NCI-H1048 (cell line): ENCODE data around the gene TMEM248.
"Not testable (repeated sequence)": the region's sequence is repeated elsewhere in the genome, so short reads cannot be mapped to it uniquely, and the experiment has no call there.

Source experiments
- DNase-seq: peaks from one replicate; lab custom pipeline; 2025; lab: John Stamatoyannopoulos, UW

The TMEM248 gene

DNA sequence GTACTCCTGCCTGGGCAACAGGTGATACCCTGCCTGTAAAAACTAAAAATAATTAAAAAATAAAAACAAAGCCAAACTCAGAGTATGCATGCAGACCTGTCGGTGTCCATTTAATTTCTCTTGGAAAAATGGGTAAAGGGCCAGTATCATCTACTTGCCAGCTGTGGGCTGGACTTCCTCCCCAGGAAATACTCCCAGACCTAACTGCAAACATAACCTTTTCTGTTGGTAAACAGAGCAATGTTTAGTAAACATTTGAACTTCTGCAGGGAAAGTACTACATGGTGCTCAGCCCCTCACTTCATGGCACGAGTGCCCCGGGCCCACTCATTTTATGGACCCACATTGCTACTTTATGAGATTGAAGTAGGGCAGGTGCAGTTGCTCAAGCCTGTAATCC lies 10.2 kb upstream of the TMEM248 start:
- DNase-seq = no peak

DNA sequence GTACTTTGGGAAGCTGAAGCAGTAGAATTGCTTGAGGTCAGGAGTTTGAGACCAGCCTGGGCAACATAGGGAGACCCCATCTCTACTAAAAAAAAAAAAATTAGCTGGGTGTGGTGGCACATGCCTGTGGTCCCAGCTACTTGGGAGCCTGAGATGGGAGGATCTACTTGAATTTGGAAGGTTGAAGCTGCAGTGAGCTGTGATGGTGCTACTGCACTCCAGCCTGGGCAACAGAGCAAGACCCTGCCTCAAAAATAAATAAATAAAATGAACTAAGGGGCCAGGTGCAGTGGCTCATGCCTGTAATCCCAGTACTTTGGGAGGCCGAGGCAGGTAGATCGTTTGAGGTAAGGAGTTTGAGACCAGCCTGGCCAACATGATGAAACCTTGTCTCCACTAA lies 9.8 kb upstream of the TMEM248 start:
- not testable (repeated sequence) for DNase-seq

DNA sequence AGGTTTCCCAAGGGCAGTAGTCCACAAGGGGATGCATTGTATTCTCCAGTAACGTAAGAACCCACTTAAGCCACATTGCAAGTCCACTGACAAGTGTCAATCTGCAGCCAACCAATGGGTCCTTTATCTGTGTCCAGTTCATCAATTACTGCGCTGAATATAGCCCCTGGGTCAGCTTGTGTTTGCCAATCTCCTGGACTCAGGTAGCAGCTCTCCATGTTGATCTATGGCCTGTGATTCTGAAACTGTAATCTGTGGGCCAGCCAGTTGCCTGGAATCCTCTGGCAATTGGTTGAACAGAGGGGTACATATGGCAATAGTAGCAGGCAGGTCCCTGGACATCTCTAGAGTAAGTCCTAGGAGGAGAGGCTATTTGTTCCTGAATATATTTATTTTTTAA lies 8.8 kb upstream of the TMEM248 start:
- no peak for DNase-seq

DNA sequence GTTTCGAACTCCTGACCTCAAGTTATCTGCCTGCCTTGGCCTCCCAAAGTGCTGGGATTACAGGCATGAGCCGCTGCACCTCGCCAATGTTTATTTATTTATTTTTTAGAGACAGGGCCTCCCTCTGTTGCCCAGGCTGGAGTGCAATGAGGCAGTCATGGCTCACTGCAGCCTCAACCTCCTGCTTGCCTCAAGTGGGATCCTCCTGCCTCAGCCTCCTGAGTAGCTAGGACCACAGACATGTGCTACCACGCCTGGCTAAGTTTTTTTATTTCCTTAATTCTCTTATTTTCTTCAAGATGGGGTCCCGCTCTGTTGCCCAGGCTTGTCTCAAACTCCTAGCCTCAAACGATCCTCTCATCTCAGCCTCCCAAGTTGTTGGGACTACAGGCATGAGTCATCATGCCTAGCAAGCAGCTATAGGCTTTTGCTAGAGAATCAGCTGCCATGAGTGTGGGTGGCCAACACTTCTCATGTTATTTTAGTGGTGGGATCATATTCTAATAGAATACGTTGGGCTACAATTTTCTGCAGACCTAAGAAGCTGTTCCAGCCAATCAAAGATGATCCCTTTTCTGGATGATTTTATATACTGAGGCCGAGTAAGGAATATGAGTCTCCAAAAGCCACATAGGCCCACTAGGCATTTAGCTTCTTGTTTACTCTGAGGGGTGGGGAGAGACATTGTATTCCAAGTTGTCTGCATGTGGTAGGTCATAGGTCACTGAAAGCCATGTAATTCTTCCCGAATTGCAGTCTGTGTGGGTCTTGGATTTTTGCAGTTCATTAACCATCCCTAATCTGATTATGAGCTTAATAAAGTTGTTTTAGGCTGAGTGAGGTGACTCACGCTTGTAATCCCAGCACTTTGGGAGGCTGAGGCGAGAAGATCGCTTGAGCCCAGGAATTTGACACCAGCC lies 7.6 kb upstream of the TMEM248 start:
- DNase-seq = no peak

DNA sequence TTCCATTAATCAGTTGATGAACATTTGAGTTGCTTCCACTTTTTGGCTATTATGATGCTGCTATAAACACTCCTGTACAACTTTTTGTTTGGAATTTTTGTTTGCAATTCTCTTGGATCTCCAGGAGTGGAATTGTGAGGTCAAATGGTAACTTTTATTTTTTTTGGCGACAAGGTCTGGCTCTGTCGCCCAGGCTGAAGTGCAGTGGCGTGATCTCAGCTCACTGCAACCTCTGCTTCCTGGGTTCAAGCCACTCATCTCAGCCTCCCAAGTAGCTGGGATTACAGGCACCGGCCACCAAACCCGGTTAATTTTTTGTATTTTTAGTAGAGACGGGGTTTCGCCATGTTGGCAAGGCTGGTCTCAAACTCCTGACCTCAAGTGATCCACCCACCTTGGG lies 3.1 kb upstream of the TMEM248 start:
- DNase-seq = not testable (repeated sequence)

DNA sequence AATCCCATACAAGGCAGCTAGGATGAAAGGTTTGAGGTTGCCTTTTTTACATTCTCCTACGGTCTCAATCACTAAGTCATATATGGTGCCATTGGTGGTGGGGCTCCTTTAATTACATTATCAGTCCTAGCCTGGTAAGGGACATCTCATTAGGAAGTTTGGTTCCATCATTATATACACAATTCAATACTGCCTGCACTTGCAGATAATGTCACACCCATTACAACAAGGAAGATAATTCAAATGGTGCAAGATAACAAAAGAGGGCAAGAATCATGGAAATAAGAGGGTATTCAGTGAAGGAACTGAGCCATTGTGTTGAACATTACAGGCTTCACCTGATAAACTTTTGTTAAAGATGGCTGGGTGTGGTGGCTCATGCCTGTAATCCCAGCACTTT lies 1.7 kb upstream of the TMEM248 start:
- DNase-seq = no peak

DNA sequence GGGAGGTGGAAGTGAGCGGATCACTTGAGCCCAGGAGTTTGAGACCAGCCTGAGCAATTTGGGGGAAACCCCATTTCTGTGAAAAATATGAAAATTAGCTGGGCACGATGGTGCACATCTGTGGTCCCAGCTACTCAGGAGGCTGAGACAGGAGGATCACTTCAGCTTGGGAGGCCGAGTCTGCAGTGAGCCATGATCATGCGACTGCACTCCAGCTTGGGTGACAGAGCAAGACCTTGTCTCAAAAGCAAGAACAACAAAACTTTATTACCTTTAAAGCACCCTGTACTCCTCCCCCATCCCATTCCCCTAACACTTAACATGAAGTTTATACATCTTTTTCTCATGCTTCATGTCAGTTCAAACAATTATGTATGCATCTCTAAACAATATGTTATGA lies 1.3 kb upstream of the TMEM248 start:
- no peak for DNase-seq

DNA sequence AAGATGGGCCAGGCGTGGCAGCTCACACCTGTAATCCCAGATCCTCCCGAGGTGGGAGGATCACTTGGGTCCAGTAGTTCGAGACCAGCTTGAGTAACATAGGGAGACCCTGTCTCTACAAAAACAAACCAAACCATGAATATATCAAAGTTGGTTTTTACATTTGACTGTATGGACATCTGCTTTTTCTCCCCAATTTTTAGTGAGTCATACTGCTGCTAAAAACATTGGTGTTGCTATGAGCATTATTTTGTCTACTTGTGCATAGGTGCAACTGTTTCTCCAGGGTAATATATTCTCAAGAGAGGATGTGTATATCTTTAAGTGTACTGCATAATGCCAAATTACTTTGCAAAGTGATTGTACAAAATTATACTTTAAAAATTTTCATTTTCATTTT lies 769 bp upstream of the TMEM248 start:
- no peak for DNase-seq

DNA sequence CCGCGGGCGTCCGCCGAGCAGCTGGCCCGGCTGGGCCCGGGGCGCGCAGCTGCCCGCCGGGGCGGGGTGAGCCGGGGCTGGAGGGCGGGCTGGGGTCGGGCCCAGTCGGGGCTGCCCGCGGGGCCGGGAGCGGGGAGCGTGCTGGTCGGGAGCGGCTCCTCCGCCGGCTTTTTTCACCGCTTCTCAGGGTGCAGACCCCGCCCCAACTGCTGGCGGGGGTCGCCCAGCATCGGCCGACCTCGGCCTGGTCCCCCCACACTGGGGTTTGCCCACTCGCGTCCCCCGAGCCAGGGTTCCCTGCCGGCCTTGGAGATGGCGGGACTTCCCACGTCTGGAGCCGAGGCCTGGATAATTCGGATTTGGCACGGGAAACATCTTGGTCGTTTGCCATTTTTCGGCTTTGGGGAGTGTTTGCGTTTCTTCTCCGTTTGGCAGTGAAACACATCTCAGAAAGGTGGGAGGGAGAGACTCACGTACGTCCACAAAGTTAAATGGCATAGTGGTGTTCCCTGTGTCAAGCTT lies 432 bp downstream of the TMEM248 start:
- no peak for DNase-seq

DNA sequence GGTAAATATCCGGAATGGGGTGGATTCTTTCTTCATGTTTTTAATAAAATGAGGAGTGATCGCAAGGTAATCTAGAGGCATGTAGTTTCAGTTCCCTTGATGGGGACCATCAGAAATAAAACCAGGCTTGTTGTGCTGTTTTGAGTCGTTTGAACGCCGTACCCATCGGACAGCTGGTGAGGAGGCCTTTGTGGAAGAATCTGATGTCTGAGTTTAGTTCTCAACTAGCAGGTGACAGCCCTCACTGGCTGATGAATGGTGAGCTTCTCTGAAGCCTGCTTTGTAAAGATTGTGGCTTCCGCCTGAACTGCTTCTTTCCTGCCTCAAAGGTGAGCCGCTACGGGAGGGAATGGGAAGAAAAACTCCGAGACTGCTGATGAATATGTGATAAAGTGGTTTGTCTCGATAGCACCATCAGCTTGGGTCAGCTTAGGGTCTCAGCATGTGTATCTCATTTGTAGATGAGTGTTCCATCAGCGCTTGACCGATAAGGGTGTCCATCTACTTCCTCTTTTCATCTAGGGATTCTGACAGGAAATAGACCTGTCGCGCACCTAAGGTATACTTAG lies 977 bp downstream of the TMEM248 start:
- DNase-seq = no peak

DNA sequence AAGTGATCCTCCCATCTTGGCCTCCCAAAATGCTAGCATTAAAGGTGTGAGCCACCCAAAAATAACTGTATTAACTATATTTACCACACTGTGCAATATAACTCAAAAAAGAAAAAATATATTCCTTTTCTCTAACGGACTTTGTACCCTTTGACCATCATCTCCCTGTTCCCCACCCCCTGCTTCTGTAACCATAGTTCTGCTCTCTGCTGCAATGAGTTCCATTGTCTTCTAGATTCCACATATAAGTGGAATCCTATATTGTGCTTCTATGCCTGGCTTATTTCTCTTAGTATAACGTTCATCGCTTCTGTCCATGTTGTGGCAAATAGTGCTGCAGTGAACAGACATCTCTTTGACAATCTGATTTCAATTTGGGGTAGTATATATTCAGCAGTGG lies 4.2 kb downstream of the TMEM248 start:
- no peak for DNase-seq

DNA sequence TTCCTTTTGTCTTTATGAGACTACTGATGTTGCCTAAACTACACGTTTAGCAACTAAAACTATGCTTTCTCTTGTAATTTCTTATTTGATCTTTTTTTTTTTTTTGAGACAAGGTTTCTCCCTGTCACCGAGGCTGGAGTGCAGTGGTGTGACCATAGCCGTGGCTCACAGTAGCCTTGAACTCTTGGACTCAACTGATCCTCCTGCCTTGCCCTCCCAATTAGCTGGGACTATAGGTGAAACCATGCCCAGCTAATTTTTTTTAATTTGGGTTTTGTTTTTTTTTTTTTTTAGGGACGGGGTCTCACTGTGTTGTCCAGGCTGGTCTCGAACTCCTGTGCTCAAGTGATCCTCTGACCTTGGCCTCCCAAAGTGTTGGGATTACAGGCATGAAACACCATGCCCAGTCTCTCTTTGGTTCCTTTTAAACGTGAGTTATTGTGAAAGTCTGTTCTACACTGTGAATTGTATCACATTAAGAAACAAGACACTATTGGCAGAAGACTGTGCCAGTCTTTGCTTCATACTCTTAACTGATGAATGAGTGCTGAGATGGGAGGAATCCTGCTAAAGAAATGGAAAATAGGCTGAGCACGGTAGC lies 6.4 kb downstream of the TMEM248 start:
- no peak for DNase-seq

DNA sequence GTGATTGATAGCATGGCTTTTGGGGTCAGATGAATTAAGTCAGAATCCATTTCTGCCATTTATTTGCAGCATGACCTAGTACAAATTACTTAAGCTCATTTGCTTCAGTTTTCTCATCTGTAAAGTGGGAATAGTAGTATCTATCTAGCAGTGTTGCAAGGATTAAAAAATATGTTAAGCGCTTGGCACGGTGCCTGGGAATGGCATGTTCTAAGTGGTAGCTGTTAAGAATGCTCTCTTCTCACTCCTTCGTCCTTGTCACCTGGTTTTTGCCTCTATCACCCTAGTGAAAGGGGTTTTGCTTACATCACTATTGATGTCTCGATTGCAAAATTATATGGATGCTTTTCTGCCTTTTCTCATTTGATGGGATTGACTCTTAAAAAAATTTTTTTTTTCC lies 7.4 kb downstream of the TMEM248 start:
- no peak for DNase-seq

DNA sequence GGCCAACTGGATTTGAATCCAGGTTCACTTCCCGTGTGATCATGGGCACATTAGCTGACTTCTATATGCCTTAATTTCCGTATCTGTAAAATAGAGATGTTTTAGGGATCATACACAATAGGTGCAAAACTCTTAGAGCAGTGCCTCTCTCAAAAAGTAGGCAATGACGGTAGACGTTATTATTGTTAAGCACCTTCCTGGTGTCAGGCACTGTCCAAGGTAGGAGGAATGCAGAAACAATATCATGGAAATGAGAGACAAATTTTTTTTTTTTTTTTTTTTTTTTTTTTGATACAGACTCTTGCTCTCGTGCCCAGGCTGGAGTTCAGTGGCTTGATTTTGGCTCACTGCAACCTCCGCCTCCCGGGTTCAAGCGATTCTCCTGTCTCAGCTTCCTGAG lies 8.1 kb downstream of the TMEM248 start:
- DNase-seq = no peak

DNA sequence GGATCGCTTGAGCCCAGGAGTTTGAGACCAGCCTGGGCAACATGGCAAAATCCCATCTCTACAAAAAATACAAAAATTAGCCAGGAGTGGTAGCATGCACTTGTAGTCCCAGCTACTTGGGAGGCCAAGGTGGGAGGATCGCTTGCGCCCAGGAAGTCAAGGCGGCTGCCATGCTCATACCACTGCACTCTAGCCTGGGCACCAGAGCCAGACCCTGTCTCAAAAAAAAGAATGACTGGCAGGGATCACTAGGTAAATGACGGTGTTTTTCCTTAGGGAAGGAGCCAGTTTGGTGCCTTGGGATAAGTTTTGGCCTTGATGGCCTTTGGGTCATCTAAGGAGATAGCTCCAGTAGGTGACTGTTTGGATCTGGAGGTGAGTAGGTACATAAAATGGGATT lies 8.9 kb downstream of the TMEM248 start:
- no peak for DNase-seq

DNA sequence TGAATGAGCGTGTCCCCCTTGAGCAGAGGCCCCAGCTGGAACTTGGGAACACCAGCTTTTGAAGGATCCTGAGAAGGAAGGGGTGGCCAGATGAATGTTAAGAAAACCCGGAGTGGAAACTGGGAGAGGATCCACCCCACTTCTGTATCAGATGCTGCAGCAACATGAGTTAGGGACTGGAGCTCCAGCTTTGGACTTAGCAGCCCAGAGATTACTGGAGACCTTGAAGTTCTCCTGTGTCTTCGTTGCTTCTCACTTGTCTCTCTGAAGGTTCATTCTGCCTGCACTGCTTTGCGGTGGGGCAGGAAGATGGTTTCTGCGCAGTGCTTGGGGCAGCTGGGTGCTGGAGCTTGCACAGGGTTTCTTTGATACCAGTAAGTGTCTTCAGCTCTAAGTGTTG lies 9.3 kb downstream of the TMEM248 start:
- no peak for DNase-seq

DNA sequence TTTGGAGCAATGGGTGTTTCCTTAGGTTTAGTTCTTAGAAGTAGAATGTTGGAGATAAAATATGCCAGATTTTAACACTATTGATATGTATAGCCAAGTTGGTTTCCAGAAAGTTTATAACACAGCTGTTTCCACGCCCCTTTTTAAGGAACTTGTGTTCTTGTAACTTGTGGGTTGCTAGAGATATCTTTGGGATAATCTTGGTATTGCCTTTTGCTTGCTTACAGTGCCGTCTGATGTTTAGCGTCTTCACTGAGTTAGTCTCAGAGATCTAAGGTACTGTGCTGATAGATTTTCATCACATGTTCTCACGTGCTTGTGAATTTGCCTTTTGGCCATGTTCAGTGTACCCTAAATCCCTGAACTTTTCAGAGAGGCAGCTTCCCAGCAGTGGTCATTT lies 12.4 kb downstream of the TMEM248 start:
- DNase-seq = no peak

DNA sequence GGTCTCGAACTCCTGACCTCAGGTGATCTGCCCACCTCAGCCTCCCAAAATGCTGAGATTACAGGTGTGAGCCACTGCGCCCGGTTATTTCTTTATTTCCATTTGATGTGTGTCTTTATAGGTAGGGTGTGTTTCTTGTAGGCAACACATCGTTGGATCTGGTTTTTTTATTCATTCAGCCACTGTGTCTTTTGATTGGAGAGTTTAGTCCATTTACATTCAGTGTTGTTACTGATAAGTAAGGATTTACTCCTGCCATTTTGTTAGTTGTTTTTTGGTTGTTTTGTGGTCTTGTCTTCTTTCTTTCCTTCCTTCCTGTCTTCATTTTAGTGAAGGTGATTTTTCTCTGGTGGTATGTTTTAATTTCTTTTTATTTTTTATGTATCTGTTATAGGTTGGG lies 16.9 kb downstream of the TMEM248 start:
- no peak for DNase-seq

DNA sequence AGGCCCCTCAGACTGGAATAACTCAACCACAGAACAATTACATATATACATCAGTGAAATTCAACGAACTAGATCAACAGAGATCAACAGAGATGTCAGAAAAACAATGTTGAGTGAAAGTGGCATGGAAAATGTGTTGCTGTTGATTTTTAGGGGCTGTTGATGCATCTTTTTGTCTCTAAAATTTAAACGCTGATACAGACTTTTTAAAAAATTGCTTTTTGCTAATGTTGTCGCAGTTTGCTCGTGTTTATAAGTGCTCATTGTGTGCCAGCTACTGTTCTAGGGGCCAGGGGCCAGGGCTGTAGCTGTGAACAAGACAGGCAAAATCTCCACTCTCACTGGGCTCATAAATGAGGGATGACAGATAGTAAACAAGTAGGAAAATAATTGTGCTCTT lies 18.3 kb downstream of the TMEM248 start:
- no peak for DNase-seq

DNA sequence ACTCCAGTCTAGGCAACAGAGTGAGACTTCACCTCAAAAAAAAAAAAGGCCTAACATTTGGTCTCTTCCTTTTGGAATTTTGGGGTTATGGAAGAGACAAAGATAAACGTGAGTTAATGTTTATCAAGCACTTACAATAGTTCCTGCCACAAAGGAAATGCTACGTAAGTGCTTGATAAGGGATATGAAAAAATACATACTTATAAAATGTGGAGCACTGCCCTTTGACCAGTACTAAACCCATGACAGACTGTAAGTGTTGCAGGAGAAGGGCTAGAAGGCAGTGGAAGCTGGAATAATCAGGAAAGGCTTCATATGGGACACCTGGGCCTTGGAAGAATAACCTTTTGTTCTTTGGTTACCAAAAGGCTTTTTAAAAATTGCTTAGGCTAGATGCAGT lies 25.5 kb downstream of the TMEM248 start:
- no peak for DNase-seq

DNA sequence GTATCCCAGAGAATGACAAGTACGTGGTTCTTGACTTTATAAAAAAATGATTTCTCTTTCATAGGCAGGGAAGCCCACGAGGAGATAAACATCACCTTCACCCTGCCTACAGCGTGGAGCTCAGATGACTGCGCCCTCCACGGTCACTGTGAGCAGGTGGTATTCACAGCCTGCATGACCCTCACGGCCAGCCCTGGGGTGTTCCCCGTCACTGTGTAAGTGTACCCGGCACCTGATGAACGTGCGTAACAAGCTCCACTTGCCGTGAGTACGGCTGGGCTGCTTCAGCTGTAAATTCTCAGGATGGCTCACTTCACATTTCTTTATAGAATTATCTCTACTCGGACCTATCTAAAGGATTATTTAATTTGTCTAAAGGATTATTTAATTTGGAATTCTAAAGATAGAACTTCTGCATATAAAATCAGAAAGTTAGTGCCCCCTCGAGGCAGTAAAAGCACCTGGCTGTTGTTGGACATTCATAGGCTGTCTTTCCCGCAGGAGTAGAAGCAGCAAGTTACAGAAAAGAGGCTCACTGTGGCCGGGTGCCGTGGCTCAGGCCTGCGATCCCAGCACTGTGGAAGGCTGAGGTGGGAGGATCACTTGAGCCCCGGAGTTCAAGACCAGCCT lies 27.6 kb downstream of the TMEM248 start:
- no peak for DNase-seq

DNA sequence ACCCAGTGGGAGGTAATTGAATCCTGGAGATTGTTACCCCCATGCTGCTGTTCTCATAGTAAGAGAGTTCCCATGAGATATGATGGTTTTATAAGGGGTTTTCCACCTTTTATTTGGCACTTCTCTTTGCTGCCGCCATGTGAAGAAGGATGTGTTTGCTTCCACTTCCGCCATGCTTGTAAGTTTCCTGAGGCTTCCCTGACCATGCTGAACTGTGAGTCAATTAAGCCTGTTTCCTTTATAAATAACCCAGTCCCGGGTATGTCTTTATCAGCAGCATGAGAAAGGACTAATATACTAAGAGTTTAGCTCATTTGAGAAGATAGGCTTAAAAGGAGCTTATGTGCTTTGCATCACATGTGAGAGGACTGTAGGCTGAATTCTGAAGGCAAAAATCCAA lies 29.3 kb downstream of the TMEM248 start:
- no peak for DNase-seq

DNA sequence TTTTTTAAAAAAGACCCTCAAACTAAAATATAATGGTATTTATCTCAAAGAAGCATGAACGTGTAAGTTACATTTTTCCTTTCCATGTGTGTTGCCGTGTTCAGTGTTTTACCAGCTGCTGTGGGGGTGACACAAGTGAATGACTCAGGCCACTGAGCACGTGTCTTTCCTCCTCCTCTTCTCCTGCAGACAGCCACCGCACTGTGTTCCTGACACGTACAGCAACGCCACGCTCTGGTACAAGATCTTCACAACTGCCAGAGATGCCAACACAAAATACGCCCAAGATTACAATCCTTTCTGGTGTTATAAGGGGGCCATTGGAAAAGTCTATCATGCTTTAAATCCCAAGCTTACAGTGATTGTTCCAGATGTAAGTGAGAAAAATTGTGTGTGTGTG lies 29.7 kb downstream of the TMEM248 start:
- DNase-seq = no peak
